SJCRH30 (cell line): ENCODE results near the gene ACSBG1. TPM values are rescaled to one million over a fixed set of nuclear protein-coding genes. Genes with fewer than 3 reads are reported as not detected.
A peak's percentile ranks its signal among the peaks of the same experiment; 100 is the strongest.
"Not testable (repeated sequence)": the region's sequence is repeated elsewhere in the genome, so short reads cannot be mapped to it uniquely, and the experiment has no call there.

Source experiments
- DNase-seq, 2 experiments: peaks; one replicate each; pipeline ENCODE4 v3.0.0-alpha.2; 2015 to 2020
- H3K27ac ChIP-seq: fragments of 250-450 bp; sonication (Bioruptor Pico); 2 replicates; pipeline ENCODE4 v1.5.1; 2020; ENCODE audit warnings: mild to moderate bottlenecking, moderate library complexity
- H3K27me3 ChIP-seq: fragments of 250-450 bp; sonication (Bioruptor Pico); 2 replicates; pipeline ENCODE4 v1.5.1; 2020; ENCODE audit warnings: mild to moderate bottlenecking, moderate library complexity
- H3K36me3 ChIP-seq: fragments of 250-450 bp; sonication (Bioruptor Pico); 2 replicates; pipeline ENCODE4 v1.5.1; 2020; ENCODE audit warnings: mild to moderate bottlenecking, moderate library complexity
- H3K4me1 ChIP-seq: fragments of 250-450 bp; sonication (Bioruptor Pico); 2 replicates; pipeline ENCODE4 v1.5.1; 2020; ENCODE audit warnings: mild to moderate bottlenecking, moderate library complexity
- H3K4me3 ChIP-seq: fragments of 250-450 bp; sonication (Bioruptor Pico); 2 replicates; pipeline ENCODE4 v1.5.1; 2020; ENCODE audit warnings: mild to moderate bottlenecking, moderate library complexity
- H3K9me3 ChIP-seq: fragments of 250-450 bp; sonication (Bioruptor Pico); replicated peaks from 2 replicates; pipeline ENCODE4 v1.5.1; 2020; ENCODE audit warnings: mild to moderate bottlenecking, moderate library complexity
- total RNA-seq: library from RNA; depleted of rRNA; stranded (reverse); fragments of >200 nt; shearing (Covaris generic); gene quantifications from 2 replicates; pipeline ENCODE4 v1.2.3, GENCODE V29; 2014

ACSBG1 gene
- total RNA-seq, 1 experiment from 2014 or later: 0.63 TPM

- Histone ChIP-seq H3K9me3 (no peaks in the 10 kb centered on the region), H3K4me1 (peaks cover 12% of the 10 kb centered on the region; the same call in 1 of the 2 replicates), H3K27me3 (no peaks in the 10 kb centered on the region), H3K27ac (no peak overlapping the region), H3K36me3 (no peaks in the 10 kb centered on the region), H3K4me3 (no peak overlapping the region)
- DNase-seq: no peak
Measured at GRCh38 chr15:78261062-78261461, 26.7 kb upstream of the ACSBG1 start.

- H3K9me3 ChIP-seq: no peaks in the 10 kb centered on the region
- no peaks in the 10 kb centered on the region for H3K36me3 ChIP-seq
- no peaks in the 10 kb centered on the region for H3K27me3 ChIP-seq
- DNase-seq: no peak
- no peak overlapping the region for H3K27ac ChIP-seq
- H3K4me3 ChIP-seq: no peak overlapping the region
- H3K4me1 ChIP-seq: peaks cover 12% of the 10 kb centered on the region; the same call in 1 of the 2 replicates
Measured at GRCh38 chr15:78260489-78260888, 26.1 kb upstream of the ACSBG1 start.

GRCh38 chr15:78259232-78259631 is 24.9 kb upstream of the ACSBG1 start:
- peak in 1 of 2 experiments; percentile 35 for DNase-seq
- Histone ChIP-seq H3K4me1 (peaks cover 25% of the 10 kb centered on the region; the same call in 1 of the 2 replicates), H3K36me3 (no peaks in the 10 kb centered on the region), H3K27me3 (no peaks in the 10 kb centered on the region), H3K9me3 (no peaks in the 10 kb centered on the region), H3K4me3 (no peak overlapping the region), H3K27ac (no peak overlapping the region)

GRCh38 chr15:78257681-78258080 is 23.3 kb upstream of the ACSBG1 start:
- Histone ChIP-seq H3K27ac (no peak overlapping the region), H3K27me3 (no peaks in the 10 kb centered on the region), H3K4me1 (peaks cover 27% of the 10 kb centered on the region; the same call in 1 of the 2 replicates), H3K4me3 (no peak overlapping the region), H3K9me3 (no peaks in the 10 kb centered on the region), H3K36me3 (no peaks in the 10 kb centered on the region)
- DNase-seq: no peak

GRCh38 chr15:78256044-78256437 is 21.7 kb upstream of the ACSBG1 start:
- DNase-seq: no peak
- Histone ChIP-seq H3K9me3 (no peaks in the 10 kb centered on the region), H3K36me3 (no peaks in the 10 kb centered on the region), H3K4me3 (no peak overlapping the region), H3K4me1 (peaks cover 26% of the 10 kb centered on the region; the same call in 1 of the 2 replicates), H3K27ac (no peak overlapping the region), H3K27me3 (no peaks in the 10 kb centered on the region)

GRCh38 chr15:78255421-78256043 is 21.2 kb upstream of the ACSBG1 start:
- peak; percentile 76 to 86 for DNase-seq
- Histone ChIP-seq H3K27me3 (no peaks in the 10 kb centered on the region), H3K27ac (no peak overlapping the region), H3K9me3 (no peaks in the 10 kb centered on the region), H3K36me3 (no peaks in the 10 kb centered on the region), H3K4me3 (no peak overlapping the region), H3K4me1 (peaks cover 25% of the 10 kb centered on the region; the same call in 1 of the 2 replicates)

GRCh38 chr15:78251136-78251535 is 16.8 kb upstream of the ACSBG1 start:
- no peak for DNase-seq
- H3K27ac ChIP-seq: no peak overlapping the region
- H3K27me3 ChIP-seq: no peaks in the 10 kb centered on the region
- no peak overlapping the region for H3K4me3 ChIP-seq
- no peaks in the 10 kb centered on the region for H3K36me3 ChIP-seq
- H3K4me1 ChIP-seq: peaks cover 25% of the 10 kb centered on the region
- H3K9me3 ChIP-seq: no peaks in the 10 kb centered on the region

- H3K4me3 ChIP-seq: no peak overlapping the region
- H3K36me3 ChIP-seq: no peaks in the 10 kb centered on the region
- no peaks in the 10 kb centered on the region for H3K27me3 ChIP-seq
- DNase-seq: no peak
- peaks cover 9% of the 10 kb centered on the region for H3K4me1 ChIP-seq
- H3K27ac ChIP-seq: no peak overlapping the region
- H3K9me3 ChIP-seq: no peaks in the 10 kb centered on the region
Measured at GRCh38 chr15:78249131-78249530, 14.8 kb upstream of the ACSBG1 start.

DNA sequence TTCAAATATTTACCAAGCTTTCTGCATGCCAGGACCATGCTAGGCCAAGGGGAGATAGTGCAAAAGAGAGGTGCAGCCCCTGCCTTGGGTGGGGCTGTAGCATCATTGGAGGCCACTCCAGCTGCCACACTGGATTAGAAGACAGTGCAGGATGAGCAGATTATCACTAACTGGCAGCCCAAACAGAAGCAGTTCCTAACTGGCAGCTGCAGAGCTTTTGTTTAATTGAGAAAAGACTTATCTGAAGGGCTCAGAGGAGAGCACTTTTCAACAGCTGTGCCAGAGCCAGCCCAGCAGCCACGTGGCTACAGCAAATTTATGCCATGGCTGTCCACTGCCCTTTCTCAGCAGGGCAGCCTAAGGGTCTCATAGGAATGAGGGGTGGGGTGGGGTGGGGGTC is 13.5 kb upstream of the ACSBG1 start:
- Histone ChIP-seq H3K4me1 (peaks cover 15% of the 10 kb centered on the region), H3K27ac (no peak overlapping the region)
- DNase-seq: peak in 1 of 2 experiments; percentile 42

DNA sequence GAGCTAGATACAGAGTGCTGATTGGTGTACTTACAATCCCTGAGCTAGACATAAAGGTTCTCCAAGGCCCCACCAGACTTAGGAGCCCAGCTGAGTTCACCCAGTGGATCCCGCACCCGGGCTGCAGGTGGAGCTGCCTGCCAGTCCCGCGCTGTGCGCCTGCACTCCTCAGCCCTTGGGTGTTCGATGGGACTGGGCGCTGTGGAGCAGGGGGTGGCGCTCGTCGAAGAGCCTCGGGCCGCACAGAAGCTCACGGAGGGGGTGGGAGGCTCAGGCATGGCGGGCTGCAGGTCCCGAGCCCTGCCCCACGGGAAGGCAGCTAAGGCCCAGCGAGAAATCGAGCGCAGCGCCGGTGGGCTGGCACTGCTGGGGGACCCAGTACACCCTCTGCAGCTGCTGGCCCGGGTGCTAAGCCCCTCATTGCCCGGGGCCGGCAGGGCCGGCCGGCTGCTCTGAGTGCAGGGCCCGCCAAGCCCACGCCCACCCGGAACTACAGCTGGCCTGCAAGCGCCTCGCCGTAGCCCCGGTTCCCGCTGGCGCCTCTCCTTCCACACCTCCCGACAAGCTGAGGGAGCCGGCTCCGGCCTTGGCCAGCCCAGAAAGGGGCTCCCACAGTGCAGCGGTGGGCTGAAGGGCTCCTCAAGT is 11.7 kb upstream of the ACSBG1 start:
- not testable (repeated sequence) for H3K27ac ChIP-seq, H3K27me3 ChIP-seq, H3K36me3 ChIP-seq, H3K4me3 ChIP-seq, H3K9me3 ChIP-seq, DNase-seq
- peaks cover 15% of the 10 kb centered on the region for H3K4me1 ChIP-seq

More for the DNA sequence above, 13.5 kb upstream of the ACSBG1 start:
- H3K27me3 ChIP-seq: no peaks in the 10 kb centered on the region
- H3K4me3 ChIP-seq: no peak overlapping the region
- H3K36me3 ChIP-seq: no peaks in the 10 kb centered on the region
- no peaks in the 10 kb centered on the region for H3K9me3 ChIP-seq

GRCh38 chr15:78245392-78245791 is 11.0 kb upstream of the ACSBG1 start:
- H3K27ac ChIP-seq, H3K27me3 ChIP-seq, H3K9me3 ChIP-seq, DNase-seq, H3K4me3 ChIP-seq, H3K36me3 ChIP-seq: not testable (repeated sequence)
- peaks cover 18% of the 10 kb centered on the region for H3K4me1 ChIP-seq

- peaks cover 21% of the 10 kb centered on the region for H3K4me1 ChIP-seq
- no peak overlapping the region for H3K4me3 ChIP-seq
- no peaks in the 10 kb centered on the region for H3K27me3 ChIP-seq
- no peaks in the 10 kb centered on the region for H3K36me3 ChIP-seq
- no peak overlapping the region for H3K27ac ChIP-seq
- no peak for DNase-seq
- no peaks in the 10 kb centered on the region for H3K9me3 ChIP-seq
Measured at GRCh38 chr15:78244893-78245292, 10.5 kb upstream of the ACSBG1 start.

DNA sequence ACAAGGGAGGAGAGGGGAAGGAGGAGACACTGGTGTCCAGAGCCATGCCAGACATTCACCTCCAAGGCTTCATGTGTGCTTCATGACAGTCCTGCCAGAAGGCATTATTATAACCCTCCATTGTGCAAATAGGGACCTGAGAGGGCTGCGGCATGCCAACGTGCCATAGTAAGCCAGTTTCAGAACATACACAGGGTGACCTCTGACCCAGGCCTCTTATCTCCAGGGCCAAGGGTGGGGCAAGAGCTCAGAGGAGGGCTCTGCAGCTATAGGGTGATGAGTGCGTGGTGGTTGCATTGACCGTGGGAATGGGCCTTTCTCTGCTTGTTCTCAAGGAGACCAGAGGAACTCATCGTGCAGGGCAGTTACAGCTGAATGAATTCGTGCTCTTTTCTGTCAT is 9.7 kb upstream of the ACSBG1 start:
- no peak for DNase-seq
- Histone ChIP-seq H3K9me3 (no peaks in the 10 kb centered on the region), H3K27ac (no peak overlapping the region), H3K36me3 (no peaks in the 10 kb centered on the region), H3K27me3 (no peaks in the 10 kb centered on the region), H3K4me1 (peaks cover 20% of the 10 kb centered on the region), H3K4me3 (no peak overlapping the region)

- Histone ChIP-seq H3K27ac (no peak overlapping the region), H3K36me3 (no peaks in the 10 kb centered on the region), H3K4me1 (peaks cover 17% of the 10 kb centered on the region), H3K9me3 (no peaks in the 10 kb centered on the region), H3K4me3 (no peak overlapping the region), H3K27me3 (no peaks in the 10 kb centered on the region)
- DNase-seq: peak; percentile 48 to 57
Measured at GRCh38 chr15:78243491-78243941, 9.2 kb upstream of the ACSBG1 start.

GRCh38 chr15:78243058-78243457 is 8.7 kb upstream of the ACSBG1 start:
- H3K27ac ChIP-seq: no peak overlapping the region
- no peak overlapping the region for H3K4me3 ChIP-seq
- no peaks in the 10 kb centered on the region for H3K36me3 ChIP-seq
- DNase-seq: no peak
- no peaks in the 10 kb centered on the region for H3K27me3 ChIP-seq
- peaks cover 17% of the 10 kb centered on the region for H3K4me1 ChIP-seq
- H3K9me3 ChIP-seq: no peaks in the 10 kb centered on the region
